CD4-positive, alpha-beta T cell (primary cell): ENCODE data around the gene TDRD7. TPM values are rescaled to one million over a fixed set of nuclear protein-coding genes. Genes with fewer than 3 reads are reported as not detected.

Experiments used
- ATAC-seq: fragments of 200-7000 bp; cut with Tn5 transposase; one replicate; pipeline ENCODE4 v1.10.0; 2022; ENCODE audit warnings: mild to moderate bottlenecking; ENCODE audit not compliant: poor library complexity
- CTCF ChIA-PET: fragments of 350-600 bp; sonication (Branson Sonifier 250); formaldehyde crosslinking; loops from one replicate; lab custom pipeline; 2021; ENCODE audit warnings: antibody characterized with exemption, inconsistent platforms; lab: Charles Lee
- POLR2A ChIA-PET: fragments of 350-600 bp; sonication (Branson Sonifier 250); formaldehyde crosslinking; loops from one replicate; lab custom pipeline; 2021; ENCODE audit warnings: antibody characterized with exemption, inconsistent platforms; lab: Charles Lee
- DNase-seq, 14 experiments: peaks; one replicate each; pipeline ENCODE4 v3.0.0-alpha.2; 2013 to 2020; ENCODE audit warnings: mixed read lengths in 2 of 14
- H3K27ac ChIP-seq, 2 donors: one replicate each; pipeline versions ENCODE4 v1.5.1 to v1.7.0; 2013; ENCODE audit warnings: low read length in 2 of 2, low read depth in 1 of 2, mild to moderate bottlenecking in 1 of 2
- H3K27me3 ChIP-seq, 2 experiments: 1 replicate in 1 of 2; 2 replicates in 1 of 2; pipeline versions ENCODE4 v1.6.1 to v1.7.0; 2013; ENCODE audit warnings: low read length in 2 of 2, control low read depth in 1 of 2, mild to moderate bottlenecking in 1 of 2, moderate library complexity in 1 of 2; ENCODE audit not compliant: insufficient read depth in 2 of 2, control insufficient read depth in 1 of 2
- H3K36me3 ChIP-seq: one replicate; pipeline ENCODE4 v1.6.1; 2013; ENCODE audit warnings: low read length, control low read depth; ENCODE audit not compliant: insufficient read depth
- H3K4me1 ChIP-seq: one replicate; pipeline ENCODE4 v1.6.1; 2013; ENCODE audit warnings: low read length, control low read depth; ENCODE audit not compliant: insufficient read depth
- H3K4me3 ChIP-seq: one replicate; pipeline ENCODE4 v1.5.1; 2013; ENCODE audit warnings: mild to moderate bottlenecking, low read length, moderate library complexity
- H3K9me3 ChIP-seq, 2 experiments: 1 replicate in 1 of 2; 2 replicates in 1 of 2; pipeline versions ENCODE4 v1.6.1 to v1.7.0; 2013; ENCODE audit warnings: low read length in 2 of 2, mild to moderate bottlenecking in 2 of 2, control low read depth in 1 of 2, moderate library complexity in 1 of 2; ENCODE audit not compliant: control insufficient read depth in 1 of 2, insufficient read depth in 1 of 2
- H3K27ac Mint-ChIP-seq: one replicate; pipeline ENCODE4 v1.8.0; 2020; ENCODE audit warnings: mixed read lengths
- H3K27me3 Mint-ChIP-seq: one replicate; pipeline ENCODE4 v1.8.0; 2021; ENCODE audit warnings: mixed read lengths
- H3K36me3 Mint-ChIP-seq: one replicate; pipeline ENCODE4 v1.8.0; 2021; ENCODE audit warnings: low read depth, mixed read lengths
- H3K4me1 Mint-ChIP-seq: one replicate; pipeline ENCODE4 v1.8.0; 2021; ENCODE audit warnings: low read depth, mixed read lengths
- H3K4me3 Mint-ChIP-seq: one replicate; pipeline ENCODE4 v1.8.0; 2020; ENCODE audit warnings: mild to moderate bottlenecking, mixed read lengths
- H3K9me3 Mint-ChIP-seq: one replicate; pipeline ENCODE4 v1.8.0; 2020; ENCODE audit warnings: mixed read lengths
- intact Hi-C, 2 experiments: fragments of 100-400 bp; cut with DNase I in 1 of 2; cut with micrococcal nuclease in 1 of 2; formaldehyde crosslinking; loops; one replicate each; pipeline versions ENCODE4 v1.15.1 to v1.9.0; 2023 to 2025; cut with DNase I, micrococcal nuclease
- total RNA-seq, 174 experiments: library from RNA in 2 of 174; stranded (reverse) in 2 of 174; gene quantifications; one replicate each; pipeline ENCODE4 v1.2.3 and lab custom pipeline; 2021 to 2026
- TF ChIP-seq, protein P1 (sequence below): fragments of 200-600 bp; IDR thresholded peaks from one replicate; pipeline ENCODE4 v1.8.0; 2022; ENCODE audit warnings: antibody characterized with exemption, mild to moderate bottlenecking

TDRD7 gene
- total RNA-seq, 2 experiments from 2014 or later: 3.3 to 3.6 TPM

DNA sequence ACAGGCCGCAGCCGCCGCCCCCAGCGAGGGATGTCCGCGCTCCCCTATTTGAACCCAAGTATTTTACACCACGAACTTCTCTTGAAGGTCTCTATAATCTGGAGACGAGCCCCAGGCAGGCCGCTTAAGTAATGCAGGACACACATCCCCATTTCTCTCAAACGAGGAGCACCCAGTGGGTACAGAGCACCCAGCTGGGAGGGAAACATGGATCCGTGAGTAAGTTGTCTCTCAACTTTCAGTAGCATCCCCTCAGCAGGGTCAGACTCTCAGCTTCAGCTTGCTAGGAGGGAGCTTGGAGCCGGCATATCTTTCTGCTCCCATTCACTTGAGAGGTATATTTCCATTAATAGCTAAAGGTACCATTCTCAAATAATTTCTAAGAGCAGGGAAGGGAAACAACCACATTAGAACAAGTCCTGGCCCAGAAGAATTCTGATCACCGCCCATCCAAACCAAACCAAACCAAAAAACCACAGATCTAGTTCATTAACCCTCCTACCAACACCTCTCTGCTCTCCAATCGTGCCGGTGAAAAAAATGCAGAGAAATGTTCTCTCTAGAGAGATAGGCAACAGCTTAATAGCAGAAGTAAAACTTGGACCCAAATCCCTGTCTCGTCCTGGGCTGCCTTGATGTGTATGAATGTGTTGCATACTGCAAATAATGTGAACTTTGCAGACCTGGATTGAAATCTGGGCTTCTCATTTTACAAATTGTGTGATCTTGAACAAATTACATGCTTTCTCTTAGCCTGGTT is 910 bp downstream of the TDRD7 start:
- Histone ChIP-seq H3K36me3 (no peaks in the 10 kb centered on the region), H3K4me3 (peak overlapping the region; percentile 79), H3K9me3 (no peaks in the 10 kb centered on the region), H3K27ac (peak overlapping the region; percentile 41 to 52), H3K27me3 (no peaks in the 10 kb centered on the region), H3K4me1 (peaks cover 12% of the 10 kb centered on the region)
- Mint-ChIP-seq H3K27me3 (peaks cover 12% of the 10 kb centered on the region), H3K4me3 (peak overlapping the region; percentile 88), H3K27ac (peak overlapping the region; percentile 82), H3K9me3 (no peaks in the 10 kb centered on the region), H3K36me3 (peaks cover 5% of the 10 kb centered on the region), H3K4me1 (peaks cover 46% of the 10 kb centered on the region)
- CTCF ChIA-PET: interaction anchor here (0.6 to 2.3 kb wide), 7 partner anchors 186 to 1028 kb away, joined by 3 to 9 read pairs (median 3); partner anchors contain the start of genes NCBP1 and TSTD2
- ATAC-seq: no peak
- peak in 2 of 14 experiments; percentile 18 to 21 for DNase-seq
- POLR2A ChIA-PET: interaction anchor here (1.0 to 2.4 kb wide), 5 partner anchors 185 to 844 kb away, joined by 3 to 15 read pairs (median 5); partner anchors contain the start of genes NCBP1, TSTD2 and ZNF782
- TF ChIP-seq, protein P1, sequence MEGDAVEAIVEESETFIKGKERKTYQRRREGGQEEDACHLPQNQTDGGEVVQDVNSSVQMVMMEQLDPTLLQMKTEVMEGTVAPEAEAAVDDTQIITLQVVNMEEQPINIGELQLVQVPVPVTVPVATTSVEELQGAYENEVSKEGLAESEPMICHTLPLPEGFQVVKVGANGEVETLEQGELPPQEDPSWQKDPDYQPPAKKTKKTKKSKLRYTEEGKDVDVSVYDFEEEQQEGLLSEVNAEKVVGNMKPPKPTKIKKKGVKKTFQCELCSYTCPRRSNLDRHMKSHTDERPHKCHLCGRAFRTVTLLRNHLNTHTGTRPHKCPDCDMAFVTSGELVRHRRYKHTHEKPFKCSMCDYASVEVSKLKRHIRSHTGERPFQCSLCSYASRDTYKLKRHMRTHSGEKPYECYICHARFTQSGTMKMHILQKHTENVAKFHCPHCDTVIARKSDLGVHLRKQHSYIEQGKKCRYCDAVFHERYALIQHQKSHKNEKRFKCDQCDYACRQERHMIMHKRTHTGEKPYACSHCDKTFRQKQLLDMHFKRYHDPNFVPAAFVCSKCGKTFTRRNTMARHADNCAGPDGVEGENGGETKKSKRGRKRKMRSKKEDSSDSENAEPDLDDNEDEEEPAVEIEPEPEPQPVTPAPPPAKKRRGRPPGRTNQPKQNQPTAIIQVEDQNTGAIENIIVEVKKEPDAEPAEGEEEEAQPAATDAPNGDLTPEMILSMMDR: no peak
- intact Hi-C loops: loop anchor here in 1 of 2 experiments (5.0 to 10.0 kb wide), 6 partner anchors 176 to 842 kb away; partner anchors contain the start of genes TBC1D2, XPA, ZNF510 and ZNF782

DNA sequence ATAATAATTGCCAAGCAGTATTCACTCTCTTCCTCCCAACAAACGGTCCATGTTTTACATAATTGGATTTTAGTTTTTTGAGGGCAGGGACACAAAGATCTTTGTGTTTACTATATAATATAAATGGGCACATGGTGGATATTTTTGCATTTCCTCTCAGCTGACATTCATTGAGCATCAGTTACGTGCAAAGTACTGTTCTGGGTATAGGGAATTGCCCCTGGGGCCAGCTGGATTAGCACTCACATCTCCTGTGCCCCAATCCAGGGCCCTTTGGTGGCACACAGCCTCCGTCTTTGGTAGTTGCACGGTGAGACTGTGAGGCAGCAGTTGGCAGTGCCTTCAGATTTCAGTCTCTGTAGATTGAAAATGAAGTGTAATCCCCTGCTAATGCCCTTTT is 1.6 kb downstream of the TDRD7 start:
- POLR2A ChIA-PET: interaction anchor here (1.0 to 1.5 kb wide), 2 partner anchors 559 to 843 kb away, joined by 3 to 5 read pairs; partner anchors contain the start of gene ZNF782
- H3K27ac ChIP-seq: no peak overlapping the region
- H3K9me3 Mint-ChIP-seq: no peaks in the 10 kb centered on the region
- H3K36me3 Mint-ChIP-seq: peaks cover 5% of the 10 kb centered on the region
- H3K27me3 ChIP-seq: no peaks in the 10 kb centered on the region
- TF ChIP-seq, protein P1: no peak
- H3K27ac Mint-ChIP-seq: peak overlapping the region; percentile 82
- no peak overlapping the region for H3K4me3 ChIP-seq
- no peaks in the 10 kb centered on the region for H3K9me3 ChIP-seq
- intact Hi-C loops: loop anchor here in 1 of 2 experiments (5.0 to 10.0 kb wide), 6 partner anchors 176 to 841 kb away; partner anchors contain the start of genes TBC1D2, XPA, ZNF510 and ZNF782
- ATAC-seq (no peak), DNase-seq (no peak)
- peak overlapping the region; percentile 88 for H3K4me3 Mint-ChIP-seq
- no peaks in the 10 kb centered on the region for H3K36me3 ChIP-seq
- H3K27me3 Mint-ChIP-seq: peaks cover 6% of the 10 kb centered on the region
- peaks cover 46% of the 10 kb centered on the region for H3K4me1 Mint-ChIP-seq
- CTCF ChIA-PET: interaction anchor here (1.8 to 2.3 kb wide), 2 partner anchors 185 to 556 kb away, joined by 5 to 9 read pairs; no protein-coding TSS in a partner anchor
- H3K4me1 ChIP-seq: peaks cover 12% of the 10 kb centered on the region

DNA sequence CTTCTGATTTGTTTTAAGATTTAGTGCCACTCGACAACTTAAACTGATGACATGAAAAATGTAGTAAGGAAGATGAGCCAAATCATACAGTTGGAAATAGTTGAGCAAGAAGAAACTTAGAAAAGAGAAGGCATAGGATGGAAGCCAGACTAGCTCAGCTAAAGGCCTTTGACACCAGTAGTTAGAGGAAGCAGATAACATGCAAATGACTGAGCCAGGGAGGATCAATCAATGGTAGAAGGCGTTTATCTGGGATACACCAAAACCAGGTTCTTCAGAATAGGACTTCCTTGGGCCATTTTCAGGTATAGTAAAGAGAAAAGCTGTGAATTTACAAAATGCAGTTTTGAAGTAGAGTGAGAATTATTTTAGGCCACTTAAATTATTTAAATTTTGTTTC is 3.2 kb downstream of the TDRD7 start:
- intact Hi-C loops: loop anchor here in 1 of 2 experiments (10.0 kb wide), 1 partner anchor 840 kb away; the partner anchor contains the start of gene TBC1D2
- ChIA-PET POLR2A (no interaction called here), CTCF (interaction anchor here (1.8 kb wide), 1 partner anchor 558 kb away, joined by 5 read pairs; no protein-coding TSS in a partner anchor)
- H3K27ac Mint-ChIP-seq: no peak overlapping the region
- peaks cover 53% of the 10 kb centered on the region for H3K4me1 Mint-ChIP-seq
- H3K36me3 Mint-ChIP-seq: peaks cover 8% of the 10 kb centered on the region
- Histone ChIP-seq H3K27me3 (no peaks in the 10 kb centered on the region), H3K4me3 (no peak overlapping the region), H3K27ac (no peak overlapping the region), H3K4me1 (peaks cover 12% of the 10 kb centered on the region), H3K9me3 (no peaks in the 10 kb centered on the region), H3K36me3 (no peaks in the 10 kb centered on the region)
- TF ChIP-seq, protein P1: no peak
- DNase-seq: no peak
- H3K9me3 Mint-ChIP-seq: no peaks in the 10 kb centered on the region
- H3K4me3 Mint-ChIP-seq: no peak overlapping the region
- H3K27me3 Mint-ChIP-seq: no peaks in the 10 kb centered on the region
- no peak for ATAC-seq
